ENCODE measurements around the gene SLC25A48.

SLC25A48 gene

GRCh38 chr5:135866016-135866415 is 31.6 kb downstream of the SLC25A48 start:
- DNase-seq (ENCODE audit: low read depth), result no peak
- TF ChIP-seq, protein P1, sequence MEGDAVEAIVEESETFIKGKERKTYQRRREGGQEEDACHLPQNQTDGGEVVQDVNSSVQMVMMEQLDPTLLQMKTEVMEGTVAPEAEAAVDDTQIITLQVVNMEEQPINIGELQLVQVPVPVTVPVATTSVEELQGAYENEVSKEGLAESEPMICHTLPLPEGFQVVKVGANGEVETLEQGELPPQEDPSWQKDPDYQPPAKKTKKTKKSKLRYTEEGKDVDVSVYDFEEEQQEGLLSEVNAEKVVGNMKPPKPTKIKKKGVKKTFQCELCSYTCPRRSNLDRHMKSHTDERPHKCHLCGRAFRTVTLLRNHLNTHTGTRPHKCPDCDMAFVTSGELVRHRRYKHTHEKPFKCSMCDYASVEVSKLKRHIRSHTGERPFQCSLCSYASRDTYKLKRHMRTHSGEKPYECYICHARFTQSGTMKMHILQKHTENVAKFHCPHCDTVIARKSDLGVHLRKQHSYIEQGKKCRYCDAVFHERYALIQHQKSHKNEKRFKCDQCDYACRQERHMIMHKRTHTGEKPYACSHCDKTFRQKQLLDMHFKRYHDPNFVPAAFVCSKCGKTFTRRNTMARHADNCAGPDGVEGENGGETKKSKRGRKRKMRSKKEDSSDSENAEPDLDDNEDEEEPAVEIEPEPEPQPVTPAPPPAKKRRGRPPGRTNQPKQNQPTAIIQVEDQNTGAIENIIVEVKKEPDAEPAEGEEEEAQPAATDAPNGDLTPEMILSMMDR (conservative IDR thresholded peaks at IDR 0.05; ENCODE audit: low read length), result no peak
- H3K4me3 ChIP-seq (ENCODE audit: low read length), result no peak overlapping the region

GRCh38 chr5:135867599-135867998 is 33.1 kb downstream of the SLC25A48 start:
- TF ChIP-seq, protein P1 (conservative IDR thresholded peaks at IDR 0.05; ENCODE audit: low read length), result no peak
- no peak for DNase-seq (ENCODE audit: low read depth)
- no peak overlapping the region for H3K4me3 ChIP-seq (ENCODE audit: low read length)

DNA sequence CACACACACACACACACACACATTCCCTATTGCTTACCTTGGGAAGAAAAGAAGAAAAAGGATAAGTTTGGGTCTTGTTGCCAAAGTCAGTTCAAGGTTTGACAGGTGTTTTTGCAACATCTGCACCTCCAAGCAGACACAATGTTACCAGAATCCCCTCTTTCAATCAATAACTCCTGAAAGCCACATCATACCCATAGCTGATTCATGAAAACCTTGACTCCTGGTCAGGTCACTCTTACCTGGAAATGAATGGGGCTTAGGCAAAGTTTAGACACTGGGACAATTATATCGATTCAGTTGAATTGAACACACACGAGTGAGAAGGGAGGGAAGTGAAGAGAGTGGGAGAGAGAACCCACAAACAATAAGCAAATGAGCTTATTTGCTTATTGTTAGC is 34.2 kb downstream of the SLC25A48 start:
- H3K4me3 ChIP-seq (ENCODE audit: low read length), result no peak overlapping the region
- no peak for DNase-seq (ENCODE audit: low read depth)
- TF ChIP-seq, protein P1 (conservative IDR thresholded peaks at IDR 0.05; ENCODE audit: low read length), result no peak

GRCh38 chr5:135869276-135869675 is 34.8 kb downstream of the SLC25A48 start:
- no peak for DNase-seq (ENCODE audit: low read depth)
- TF ChIP-seq, protein P1 (conservative IDR thresholded peaks at IDR 0.05; ENCODE audit: low read length), result no peak
- H3K4me3 ChIP-seq (ENCODE audit: low read length), result no peak overlapping the region

- DNase-seq (ENCODE audit: low read depth), result no peak
- TF ChIP-seq, protein P1 (conservative IDR thresholded peaks at IDR 0.05; ENCODE audit: low read length), result no peak
- no peak overlapping the region for H3K4me3 ChIP-seq (ENCODE audit: low read length)
Measured at GRCh38 chr5:135869935-135870334, 35.5 kb downstream of the SLC25A48 start.

DNA sequence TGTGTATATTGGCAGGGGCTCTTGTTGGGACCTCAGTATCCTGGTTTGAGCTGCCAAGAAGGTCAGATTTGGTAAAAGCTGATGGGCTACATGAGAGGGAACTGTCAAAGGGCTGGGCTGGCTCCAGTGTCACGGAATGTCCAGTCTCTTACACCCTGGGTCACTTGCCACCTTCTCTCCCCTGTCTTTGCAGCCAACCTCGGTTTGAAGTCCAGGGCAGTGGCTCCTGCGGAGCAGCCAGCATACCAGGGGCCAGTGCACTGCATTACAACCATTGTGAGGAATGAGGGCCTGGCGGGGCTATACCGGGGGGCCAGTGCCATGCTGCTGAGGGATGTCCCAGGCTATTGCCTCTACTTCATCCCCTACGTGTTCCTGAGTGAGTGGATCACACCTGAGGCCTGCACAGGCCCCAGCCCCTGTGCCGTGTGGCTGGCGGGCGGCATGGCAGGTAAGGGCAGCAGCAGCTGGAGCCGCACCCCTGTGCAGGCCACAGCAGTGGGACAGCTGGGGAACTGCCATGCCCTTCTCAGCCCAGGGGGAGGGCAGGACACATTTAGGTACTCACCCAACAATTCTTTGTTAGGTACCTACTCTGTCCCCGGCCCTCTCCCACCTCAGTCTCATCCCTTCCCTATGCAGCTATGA is 36.9 kb downstream of the SLC25A48 start:
- DNase-seq (ENCODE audit: low read depth), result no peak
- TF ChIP-seq, protein P1 (conservative IDR thresholded peaks at IDR 0.05; ENCODE audit: low read length), result no peak

DNA sequence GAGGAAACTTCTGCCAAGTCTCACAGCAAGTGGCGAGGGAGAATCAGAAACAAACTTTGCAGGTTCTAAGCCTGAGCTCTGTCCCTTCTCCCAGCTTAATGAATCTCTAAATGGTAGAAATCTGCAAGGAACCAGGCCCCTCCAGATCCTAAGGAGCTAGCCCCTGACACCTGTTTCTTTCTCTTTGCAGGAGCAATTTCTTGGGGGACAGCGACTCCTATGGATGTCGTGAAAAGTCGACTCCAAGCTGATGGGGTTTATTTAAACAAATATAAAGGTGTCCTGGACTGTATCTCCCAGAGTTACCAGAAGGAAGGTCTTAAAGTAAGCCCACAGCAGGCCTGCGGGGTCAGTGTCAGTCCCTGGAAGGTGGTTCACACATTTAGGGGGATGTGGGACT is 39.4 kb downstream of the SLC25A48 start:
- no peak overlapping the region for H3K4me3 ChIP-seq (ENCODE audit: low read length)
- no peak for DNase-seq (ENCODE audit: low read depth)
- TF ChIP-seq, protein P1 (conservative IDR thresholded peaks at IDR 0.05; ENCODE audit: low read length), result no peak

More for the DNA sequence above, 36.9 kb downstream of the SLC25A48 start:
- H3K4me3 ChIP-seq (ENCODE audit: low read length), result no peak overlapping the region
